Neutrophil (primary cell): ENCODE measurements around the gene IL25.
A peak's percentile ranks its signal among the peaks of the same experiment; 100 is the strongest.

Experiments
- H3K27ac ChIP-seq: fragments of 200-600 bp; sonication (generic); 2 replicates; pipeline ENCODE4 v1.5.1; 2016; ENCODE audit warnings: mild to moderate bottlenecking, moderate library complexity
- H3K27me3 ChIP-seq: fragments of 200-600 bp; sonication (generic); 2 replicates; pipeline ENCODE4 v1.6.0; 2016; ENCODE audit warnings: mild to moderate bottlenecking
- H3K36me3 ChIP-seq: fragments of 200-600 bp; sonication (generic); 2 replicates; pipeline ENCODE4 v1.5.1; 2017
- H3K4me1 ChIP-seq, 2 experiments: fragments of 200-600 bp in 1 of 2; sonication (generic) in 1 of 2; 1 replicate in 1 of 2; 2 replicates in 1 of 2; pipeline versions ENCODE4 v1.5.1 to v1.6.1; 2013 to 2016; ENCODE audit warnings: low read depth in 1 of 2, low read length in 1 of 2, mild to moderate bottlenecking in 1 of 2, moderate library complexity in 1 of 2; ENCODE audit not compliant: control insufficient read depth in 1 of 2, insufficient read depth in 1 of 2
- H3K4me3 ChIP-seq, 2 experiments: fragments of 200-600 bp in 1 of 2; sonication (generic) in 1 of 2; 1 replicate in 1 of 2; 2 replicates in 1 of 2; pipeline ENCODE4 v1.5.1; 2013 to 2016; ENCODE audit warnings: low read depth in 1 of 2, low read length in 1 of 2, mild to moderate bottlenecking in 1 of 2, moderate library complexity in 1 of 2
- H3K9me3 ChIP-seq: fragments of 200-600 bp; sonication (generic); 2 replicates; pipeline ENCODE4 v1.5.1; 2016
- CTCF ChIP-seq: fragments of 200-600 bp; sonication (generic); IDR thresholded peaks from 2 replicates; pipeline ENCODE4 v1.5.1; 2016; ENCODE audit warnings: antibody characterized with exemption

IL25 gene

GRCh38 chr14:23352506-23353432 is 19.8 kb upstream of the IL25 start, which contains the start of gene SLC22A17:
SLC22A17 (minus strand) TSS chr14:23352887.
- H3K9me3 ChIP-seq: no peaks in the 10 kb centered on the region
- no peak for TF ChIP-seq CTCF
- H3K4me1 ChIP-seq: peaks cover 0 to 14% of the 10 kb centered on the region in 2 experiments
- peak within 1 kb of the TSS in 1 of 2 experiments; percentile 10 for H3K4me3 ChIP-seq
- H3K27me3 ChIP-seq: peaks cover 88% of the 10 kb centered on the region
- H3K27ac ChIP-seq: no peak within 1 kb of the TSS
- H3K36me3 ChIP-seq: no peaks in the 10 kb centered on the region

GRCh38 chr14:23353433-23353780 is 19.2 kb upstream of the IL25 start:
- H3K36me3 ChIP-seq: no peaks in the 10 kb centered on the region
- no peaks in the 10 kb centered on the region for H3K9me3 ChIP-seq
- H3K4me3 ChIP-seq: no peak overlapping the region
- H3K27ac ChIP-seq: no peak overlapping the region
- H3K27me3 ChIP-seq: peaks cover 88% of the 10 kb centered on the region
- H3K4me1 ChIP-seq: peaks cover 0 to 14% of the 10 kb centered on the region in 2 experiments
- no peak for TF ChIP-seq CTCF

GRCh38 chr14:23354990-23355389 is 17.6 kb upstream of the IL25 start:
- Histone ChIP-seq H3K4me3 (no peak overlapping the region), H3K4me1 (peaks cover 0 to 14% of the 10 kb centered on the region in 2 experiments), H3K9me3 (no peaks in the 10 kb centered on the region), H3K27me3 (peaks cover 79% of the 10 kb centered on the region), H3K27ac (no peak overlapping the region), H3K36me3 (no peaks in the 10 kb centered on the region)
- TF ChIP-seq CTCF: no peak

GRCh38 chr14:23355871-23356435 is 16.7 kb upstream of the IL25 start:
- Histone ChIP-seq H3K36me3 (no peaks in the 10 kb centered on the region), H3K27ac (no peak overlapping the region), H3K9me3 (no peaks in the 10 kb centered on the region), H3K4me1 (peaks cover 0 to 14% of the 10 kb centered on the region in 2 experiments), H3K27me3 (peaks cover 71% of the 10 kb centered on the region), H3K4me3 (no peak overlapping the region)
- no peak for TF ChIP-seq CTCF

GRCh38 chr14:23356662-23357061 is 15.9 kb upstream of the IL25 start:
- peaks cover 0 to 14% of the 10 kb centered on the region in 2 experiments for H3K4me1 ChIP-seq
- H3K9me3 ChIP-seq: no peaks in the 10 kb centered on the region
- no peak overlapping the region for H3K27ac ChIP-seq
- no peak for TF ChIP-seq CTCF
- H3K27me3 ChIP-seq: peaks cover 71% of the 10 kb centered on the region
- no peaks in the 10 kb centered on the region for H3K36me3 ChIP-seq
- H3K4me3 ChIP-seq: no peak overlapping the region
